DMS153 treated with DMSO at 0.1 percent for 48 hours (cell line): Measurements from ENCODE around the gene NBPF1.
"Not testable (repeated sequence)": the region's sequence is repeated elsewhere in the genome, so short reads cannot be mapped to it uniquely, and the experiment has no call there.

Experiments used
- DNase-seq: peaks from one replicate; lab custom pipeline; 2025; ENCODE audit not compliant: unreplicated experiment; lab: John Stamatoyannopoulos, UW

Gene NBPF1

GRCh38 chr1:16519255-16519951 lies 94.0 kb downstream of the NBPF1 start:
- DNase-seq: not testable (repeated sequence)

DNA sequence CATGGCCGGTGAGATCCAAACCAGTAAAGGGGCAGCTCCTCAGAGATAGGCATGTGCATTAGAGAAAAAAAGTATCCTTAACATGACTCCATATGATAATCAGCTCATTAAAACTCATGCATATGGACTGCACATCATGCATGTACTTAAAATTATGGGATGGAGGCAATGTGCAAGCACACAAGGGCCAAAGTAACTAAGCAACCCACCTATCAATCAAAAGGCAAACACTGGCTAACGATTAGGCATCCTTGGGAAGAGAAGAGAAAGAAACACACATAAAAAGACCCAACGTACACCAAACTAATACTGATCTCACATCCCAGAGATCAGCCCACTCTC lies 94.5 kb downstream of the NBPF1 start:
- not testable (repeated sequence) for DNase-seq

- DNase-seq: not testable (repeated sequence)
Measured at GRCh38 chr1:16516694-16517410, 96.5 kb downstream of the NBPF1 start.

- DNase-seq: peak; percentile 51
Measured at GRCh38 chr1:16514107-16515055, 99.0 kb downstream of the NBPF1 start, which contains the start of gene RNU1-1. RNU1-1 (minus strand) TSS chr1:16514285.

GRCh38 chr1:16513412-16514106 lies 99.8 kb downstream of the NBPF1 start:
- DNase-seq: peak; percentile 85

DNA sequence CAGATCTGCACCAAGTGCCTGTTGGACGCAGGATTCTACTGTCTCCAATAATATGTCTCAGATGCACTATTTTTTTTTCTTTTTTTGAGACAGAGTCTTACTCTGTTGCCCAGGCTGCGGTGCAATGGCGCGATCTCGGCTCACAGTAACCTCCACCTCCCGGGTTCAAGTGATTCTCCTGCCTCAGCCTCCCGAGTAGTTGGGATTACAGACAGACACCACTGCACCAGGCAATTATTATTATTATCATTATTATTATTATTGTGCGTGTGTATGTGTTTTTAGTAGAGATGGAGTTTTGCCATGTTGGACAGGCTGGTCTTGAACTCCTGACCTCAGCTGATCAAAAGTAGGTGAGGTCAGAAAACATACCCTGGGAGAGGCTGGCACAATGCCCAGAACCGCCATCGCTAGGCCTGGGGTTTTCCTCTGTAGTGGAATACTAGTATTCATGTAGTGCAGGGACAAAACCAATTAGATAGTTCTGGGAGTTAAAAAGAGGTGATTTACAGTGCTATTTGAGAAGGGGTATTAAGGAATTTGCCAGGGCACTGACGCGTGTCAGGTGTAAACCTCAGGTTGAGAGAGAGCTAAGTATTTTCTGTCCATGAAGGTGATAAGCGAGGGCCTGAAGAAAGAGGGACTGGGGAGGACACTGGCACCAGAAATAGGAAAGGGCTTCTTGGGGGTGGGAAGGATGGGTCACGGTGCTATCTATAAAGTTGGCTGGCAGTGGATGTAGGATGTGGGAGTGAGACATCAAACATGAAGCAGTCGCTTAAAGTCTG lies 100.5 kb downstream of the NBPF1 start:
- DNase-seq: not testable (repeated sequence)
